Activated T-cell treated with anti-CD3 and anti-CD28 coated beads for 48 hours (primary cell): ENCODE measurements around the gene PAX8.

Experiments used
- DNase-seq: peaks from one replicate; pipeline ENCODE4 v3.0.0-alpha.2; 2020; ENCODE audit warnings: low read depth

Gene PAX8

DNA sequence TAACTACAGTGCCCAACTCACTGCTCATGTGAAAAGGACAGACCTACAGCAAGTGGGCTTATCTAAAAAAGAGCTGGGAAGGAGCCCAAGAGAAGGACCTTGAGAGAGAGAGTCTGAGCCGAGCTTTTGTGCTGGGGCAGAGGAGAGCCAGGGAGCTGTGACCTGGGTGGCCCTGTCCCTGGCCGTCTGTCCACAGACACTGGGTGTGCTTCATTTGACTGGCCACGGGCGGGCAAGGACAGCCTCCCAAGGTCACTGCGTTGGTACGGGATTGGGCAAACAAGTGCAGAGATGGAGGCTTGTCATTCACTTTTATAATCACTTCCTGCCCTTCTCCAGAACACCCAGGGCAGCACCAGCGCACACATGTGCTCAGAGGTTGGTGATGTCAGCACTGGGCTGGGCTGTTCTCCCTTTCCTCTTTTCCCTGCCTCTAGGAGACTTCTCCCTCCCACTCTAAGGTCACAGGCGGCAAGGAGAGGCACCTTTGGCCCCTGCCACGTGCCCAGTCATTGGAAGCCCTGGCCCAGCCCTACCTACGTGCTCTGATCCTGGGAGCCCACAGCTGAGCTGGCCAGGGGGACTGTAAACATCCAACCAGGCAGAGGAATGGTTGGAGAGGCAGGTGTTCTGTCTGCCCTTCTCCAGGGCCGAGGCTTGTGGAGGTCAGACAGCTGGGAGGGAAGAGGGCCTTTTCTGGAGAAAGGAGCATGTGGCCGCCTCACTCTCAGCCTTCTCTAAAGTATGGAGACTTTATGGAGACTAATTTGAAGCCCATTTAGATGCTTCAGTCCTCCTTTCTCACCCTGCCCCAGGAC lies 111.4 kb downstream of the PAX8 start:
- DNase-seq = no peak

DNA sequence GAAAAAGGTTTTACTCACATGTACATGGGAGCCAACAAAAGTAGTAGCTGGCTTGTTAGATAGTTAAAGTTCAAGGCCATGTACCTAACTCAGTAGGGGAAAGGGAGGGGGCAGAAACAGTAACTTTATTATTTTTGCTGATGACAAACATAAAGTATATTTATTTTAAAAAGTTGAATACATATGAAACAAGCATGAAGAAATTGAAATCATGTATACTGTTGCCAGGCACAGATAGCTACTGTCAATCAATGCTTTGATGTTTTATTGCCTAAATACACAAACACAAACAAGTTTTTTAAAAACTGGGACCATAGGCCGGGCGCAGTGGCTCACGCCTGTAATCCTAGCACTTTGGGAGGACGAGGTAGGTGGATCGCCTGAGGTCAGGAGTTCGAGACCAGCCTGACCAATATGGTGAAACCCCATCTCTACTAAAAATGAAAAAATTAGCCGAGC lies 112.5 kb downstream of the PAX8 start:
- no peak for DNase-seq
